Sigmoid colon (tissue), 7 donors: ENCODE results near the gene SCT. TPM values are rescaled to one million over a fixed set of nuclear protein-coding genes. Genes with fewer than 3 reads are reported as not detected.
A peak's percentile ranks its signal among the peaks of the same experiment; 100 is the strongest.

Source experiments
- DNase-seq: peaks from one replicate; pipeline ENCODE4 v3.0.0-alpha.2; 2019
- H3K27ac ChIP-seq, 4 donors: fragments of 200-600 bp; sonication (generic); one replicate each; pipeline ENCODE4 v1.5.1; 2016 to 2019; ENCODE audit warnings: mild to moderate bottlenecking in 1 of 4
- H3K27me3 ChIP-seq, 3 donors: fragments of 200-600 bp; sonication (generic); one replicate each; pipeline ENCODE4 v1.5.1; 2019; ENCODE audit warnings: mild to moderate bottlenecking in 1 of 3
- H3K36me3 ChIP-seq, 4 donors: fragments of 200-600 bp; sonication (generic); one replicate each; pipeline ENCODE4 v1.5.1; 2016 to 2019
- H3K4me1 ChIP-seq, 4 donors: fragments of 200-600 bp; sonication (generic); one replicate each; pipeline ENCODE4 v1.5.1; 2017 to 2019
- H3K4me3 ChIP-seq, 4 donors: fragments of 200-600 bp; sonication (generic); one replicate each; pipeline ENCODE4 v1.5.1; 2017 to 2019; ENCODE audit warnings: mild to moderate bottlenecking in 2 of 4, moderate library complexity in 1 of 4
- H3K9me3 ChIP-seq, 4 donors: fragments of 200-600 bp in 3 of 4; sonication (generic) in 3 of 4; one replicate each; pipeline versions ENCODE4 v1.5.1 to v1.6.1; 2013 to 2019
- EP300 ChIP-seq, 4 donors: sonication (generic); formaldehyde crosslinking; IDR thresholded peaks; one replicate each; pipeline ENCODE4 v1.6.1; 2017; ENCODE audit warnings: antibody characterized with exemption in 4 of 4
- POLR2A ChIP-seq, 2 donors: fragments of 450-650 bp; IDR thresholded peaks; one replicate each; pipeline ENCODE4 v1.6.1; 2016; ENCODE audit warnings: antibody characterized with exemption in 2 of 2, mild to moderate bottlenecking in 2 of 2, moderate library complexity in 2 of 2
- POLR2AphosphoS5 ChIP-seq, 4 donors: sonication (generic); formaldehyde crosslinking; IDR thresholded peaks; one replicate each; pipeline ENCODE4 v1.6.1; 2017; ENCODE audit warnings: antibody characterized with exemption in 4 of 4
- WGBS, 2 donors: extraction: QIAGEN DNeasy Blood & Tissue Kit; methylation state at CpG; one replicate each; pipeline ENCODE4 v1.1.7; 2013; 5-methylcytosine and 5-hydroxymethylcytosine counted together
- intact Hi-C: fragments of 100-400 bp; cut with DNase I; formaldehyde crosslinking; loops from one replicate; pipeline ENCODE4 v1.15.1; 2023
- polyA plus RNA-seq, 3 donors: library from polyadenylated mRNA; stranded (reverse); fragments of 200-250 nt; gene quantifications; one replicate each; pipeline ENCODE4 v1.2.3, GENCODE V29; 2013
- total RNA-seq, 4 donors: library from RNA; depleted of rRNA; stranded (reverse); fragments of >200 nt; gene quantifications; one replicate each; pipeline ENCODE4 v1.1.0, GENCODE V29; 2016
- TF ChIP-seq, protein P1 (sequence below), 4 experiments: fragments of 450-650 bp in 3 of 4; fragments of 200-600 bp in 1 of 4; IDR thresholded peaks; one replicate each; pipeline ENCODE4 v1.5.1; 2016 to 2019; ENCODE audit warnings: antibody characterized with exemption in 4 of 4, mild to moderate bottlenecking in 3 of 4, moderate library complexity in 2 of 4
- donor health status: healthy with polysubstance abuse.
- donor health status: Bipolar disorder and iron deficiency.
- donor health status: healthy.

The SCT gene
- total and polyA plus RNA-seq, 7 donors: 1.1 TPM; not detected in 6

DNA sequence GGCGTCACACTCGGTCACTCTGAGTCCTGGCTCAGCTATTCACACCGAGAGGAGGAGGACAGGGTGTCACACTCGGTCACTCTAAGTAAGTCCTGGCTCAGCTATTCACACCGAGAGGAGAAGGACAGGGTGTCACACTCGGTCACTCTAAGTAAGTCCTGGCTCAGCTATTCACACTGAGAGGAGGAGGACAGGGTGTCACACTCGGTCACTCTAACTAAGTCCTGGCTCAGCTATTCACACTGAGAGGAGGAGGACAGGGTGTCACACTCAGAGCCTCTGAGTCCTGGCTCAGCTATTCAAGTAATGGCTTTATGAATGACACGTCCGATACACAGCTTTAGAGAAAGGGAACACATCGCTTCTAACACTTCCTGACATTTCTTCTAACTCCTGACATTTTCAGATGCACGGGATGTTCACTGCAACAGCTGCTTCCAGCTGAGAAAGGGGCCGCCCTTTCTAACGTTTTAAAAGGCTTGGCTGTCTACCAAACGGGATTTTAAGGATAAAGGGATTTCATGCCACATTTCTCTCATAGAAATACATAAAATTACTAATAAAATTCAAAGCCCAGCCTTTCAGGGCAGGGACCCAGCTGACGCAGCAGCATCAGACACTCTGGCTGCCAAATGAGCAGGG, 38.2 kb upstream of the SCT start:
- Histone ChIP-seq H3K27me3 (no peaks in the 10 kb centered on the region), H3K9me3 (no peaks in the 10 kb centered on the region), H3K27ac (peak overlapping the region; percentile 28 to 69 (median 63)), H3K4me1 (peaks cover 0 to 17% (median 10%) of the 10 kb centered on the region in 4 donors), H3K4me3 (no peak overlapping the region), H3K36me3 (peaks cover 0 to 3% (median 0%) of the 10 kb centered on the region in 4 donors)
- intact Hi-C loops: no loop called here
- WGBS, 2 donors: 86 to 91% methylated on average over 15 of the region's 15 CpGs
- peak in 1 of 4 donors; percentile 17 for TF ChIP-seq POLR2AphosphoS5 (IDR thresholded peaks at IDR 0.05)
- no peak for TF ChIP-seq POLR2A (IDR thresholded peaks at IDR 0.05)
- no peak for DNase-seq

DNA sequence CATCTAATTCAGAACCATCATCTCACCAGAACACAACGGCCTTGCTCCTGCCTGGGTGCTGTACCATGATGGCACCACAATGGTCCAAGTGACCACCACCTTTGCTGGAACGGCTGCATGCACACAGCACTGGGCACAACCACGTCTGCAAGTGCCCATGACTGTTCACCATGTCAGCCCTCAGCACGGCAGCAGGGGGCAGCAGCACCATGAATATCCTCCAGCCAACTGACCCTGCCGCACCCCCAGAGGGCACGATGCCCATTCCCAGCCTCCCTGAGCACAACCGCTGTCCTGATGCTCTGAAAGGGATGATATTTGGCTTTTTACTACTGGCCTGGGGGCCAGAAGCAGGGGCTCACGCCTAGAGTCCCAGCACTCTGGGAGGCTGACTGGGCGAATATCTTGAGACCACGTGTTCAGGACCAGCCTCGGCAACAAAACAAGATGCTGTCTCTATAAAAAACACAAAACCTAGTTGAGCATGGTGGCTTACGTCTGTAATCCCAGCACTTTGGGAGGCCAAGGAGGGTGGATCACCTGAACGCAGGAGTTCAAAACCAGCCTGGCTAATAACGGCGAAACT, 35.8 kb upstream of the SCT start:
- H3K4me1 ChIP-seq: peaks cover 0 to 17% (median 10%) of the 10 kb centered on the region in 4 donors
- TF ChIP-seq POLR2AphosphoS5 (IDR thresholded peaks at IDR 0.05): peak in 1 of 4 donors; percentile 16
- TF ChIP-seq, protein P1, sequence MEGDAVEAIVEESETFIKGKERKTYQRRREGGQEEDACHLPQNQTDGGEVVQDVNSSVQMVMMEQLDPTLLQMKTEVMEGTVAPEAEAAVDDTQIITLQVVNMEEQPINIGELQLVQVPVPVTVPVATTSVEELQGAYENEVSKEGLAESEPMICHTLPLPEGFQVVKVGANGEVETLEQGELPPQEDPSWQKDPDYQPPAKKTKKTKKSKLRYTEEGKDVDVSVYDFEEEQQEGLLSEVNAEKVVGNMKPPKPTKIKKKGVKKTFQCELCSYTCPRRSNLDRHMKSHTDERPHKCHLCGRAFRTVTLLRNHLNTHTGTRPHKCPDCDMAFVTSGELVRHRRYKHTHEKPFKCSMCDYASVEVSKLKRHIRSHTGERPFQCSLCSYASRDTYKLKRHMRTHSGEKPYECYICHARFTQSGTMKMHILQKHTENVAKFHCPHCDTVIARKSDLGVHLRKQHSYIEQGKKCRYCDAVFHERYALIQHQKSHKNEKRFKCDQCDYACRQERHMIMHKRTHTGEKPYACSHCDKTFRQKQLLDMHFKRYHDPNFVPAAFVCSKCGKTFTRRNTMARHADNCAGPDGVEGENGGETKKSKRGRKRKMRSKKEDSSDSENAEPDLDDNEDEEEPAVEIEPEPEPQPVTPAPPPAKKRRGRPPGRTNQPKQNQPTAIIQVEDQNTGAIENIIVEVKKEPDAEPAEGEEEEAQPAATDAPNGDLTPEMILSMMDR (IDR thresholded peaks at IDR 0.05): peak; percentile 65 to 70 (median 67)
- TF ChIP-seq POLR2A (IDR thresholded peaks at IDR 0.05): no peak
- no peak for TF ChIP-seq EP300 (IDR thresholded peaks at IDR 0.05)
- no peak overlapping the region for H3K27ac ChIP-seq
- H3K36me3 ChIP-seq: peaks cover 0 to 24% (median 7%) of the 10 kb centered on the region in 4 donors
- intact Hi-C loops: loop anchor here (2.0 kb wide), 1 partner anchor 66 kb away; no protein-coding TSS in a partner anchor
- no peak for DNase-seq
- WGBS, 2 donors: 52 to 67% methylated on average over 15 of the region's 15 CpGs
- no peak overlapping the region for H3K4me3 ChIP-seq
- no peaks in the 10 kb centered on the region for H3K27me3 ChIP-seq
- H3K9me3 ChIP-seq: no peaks in the 10 kb centered on the region

DNA sequence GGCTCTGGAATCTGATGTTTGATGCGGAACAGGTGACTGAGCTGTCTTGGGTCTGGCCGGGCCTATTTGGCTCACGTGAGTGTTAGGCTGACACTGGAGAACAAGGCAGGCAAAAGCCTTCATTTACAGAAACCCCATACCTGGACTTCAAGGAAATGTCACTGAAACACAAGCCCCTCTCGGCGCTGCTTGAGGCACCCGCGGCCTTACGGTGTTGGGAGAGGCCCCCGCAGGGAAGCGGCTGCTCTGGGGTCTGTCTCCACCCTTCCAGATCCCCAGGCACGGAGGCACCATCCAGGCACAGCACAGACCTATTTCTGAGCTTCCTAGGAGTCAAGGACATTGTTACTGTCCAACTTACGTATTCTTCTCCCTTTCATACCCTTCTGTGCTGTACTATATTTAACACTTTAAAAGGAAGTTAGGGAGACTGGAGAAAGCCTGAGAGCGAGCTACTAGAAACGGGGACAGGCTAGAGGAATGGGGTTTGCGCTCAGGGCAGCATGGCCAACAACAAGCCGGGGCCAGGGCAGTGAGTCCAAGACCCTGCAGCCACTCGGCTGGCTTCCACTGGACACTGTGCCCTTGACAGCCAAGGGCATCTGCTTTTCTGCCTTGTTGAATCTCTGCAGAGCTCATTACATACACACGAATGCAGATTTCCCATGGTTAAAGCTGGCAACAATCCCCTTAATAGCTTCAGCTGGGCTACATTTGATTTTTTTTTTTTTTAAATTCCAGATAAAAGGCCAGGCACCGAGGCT, 33.9 kb upstream of the SCT start:
- Histone ChIP-seq H3K36me3 (peaks cover 0 to 33% (median 7%) of the 10 kb centered on the region in 4 donors), H3K4me1 (peaks cover 0 to 9% (median 6%) of the 10 kb centered on the region in 4 donors), H3K27me3 (no peaks in the 10 kb centered on the region), H3K27ac (no peak overlapping the region), H3K4me3 (no peak overlapping the region), H3K9me3 (no peaks in the 10 kb centered on the region)
- TF ChIP-seq, protein P1 (IDR thresholded peaks at IDR 0.05): no peak
- no peak for TF ChIP-seq POLR2A (IDR thresholded peaks at IDR 0.05)
- TF ChIP-seq POLR2AphosphoS5 (IDR thresholded peaks at IDR 0.05): no peak
- no peak for TF ChIP-seq EP300 (IDR thresholded peaks at IDR 0.05)
- intact Hi-C loops: no loop called here
- 93 to 95% methylated on average over 19 of the region's 19 CpGs for WGBS, 2 donors
- DNase-seq: no peak

DNA sequence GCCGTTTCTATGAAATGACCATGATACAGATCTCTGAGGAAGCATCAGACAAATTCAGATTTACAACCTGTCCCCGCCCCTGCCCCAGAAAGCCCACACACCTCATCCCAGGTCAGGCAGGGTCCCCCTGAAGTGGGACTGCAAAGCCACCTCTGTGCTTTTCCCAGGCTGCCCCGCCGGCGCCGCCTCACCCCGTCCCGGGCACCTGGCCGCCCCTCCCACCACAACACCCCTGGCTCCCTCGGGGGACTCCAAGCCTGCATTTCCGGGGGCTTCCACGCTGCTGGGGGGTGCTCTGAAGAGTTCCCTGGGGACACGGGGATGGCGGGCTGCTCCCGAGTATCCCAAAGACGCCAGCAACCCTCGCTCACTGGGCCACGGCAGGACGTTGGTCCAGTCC, 33.3 kb upstream of the SCT start:
- no peak overlapping the region for H3K4me3 ChIP-seq
- WGBS, 2 donors: 90 to 92% methylated on average over 19 of the region's 19 CpGs
- TF ChIP-seq, protein P1 (IDR thresholded peaks at IDR 0.05): no peak
- TF ChIP-seq EP300 (IDR thresholded peaks at IDR 0.05) (no peak), POLR2AphosphoS5 (IDR thresholded peaks at IDR 0.05) (no peak), POLR2A (IDR thresholded peaks at IDR 0.05) (no peak)
- H3K27ac ChIP-seq: no peak overlapping the region
- peaks cover 0 to 3% (median 1%) of the 10 kb centered on the region in 4 donors for H3K4me1 ChIP-seq
- no peaks in the 10 kb centered on the region for H3K9me3 ChIP-seq
- no peak for DNase-seq
- intact Hi-C loops: no loop called here
- no peaks in the 10 kb centered on the region for H3K27me3 ChIP-seq
- H3K36me3 ChIP-seq: peaks cover 0 to 33% (median 7%) of the 10 kb centered on the region in 4 donors
